ENCODE measurements around the gene PIGV.
"Not testable (repeated sequence)": the region's sequence is repeated elsewhere in the genome, so short reads cannot be mapped to it uniquely, and the experiment has no call there.

PIGV gene

GRCh38 chr1:26838474-26839338 is 51.0 kb downstream of the PIGV start:
- no peak for DNase-seq

DNA sequence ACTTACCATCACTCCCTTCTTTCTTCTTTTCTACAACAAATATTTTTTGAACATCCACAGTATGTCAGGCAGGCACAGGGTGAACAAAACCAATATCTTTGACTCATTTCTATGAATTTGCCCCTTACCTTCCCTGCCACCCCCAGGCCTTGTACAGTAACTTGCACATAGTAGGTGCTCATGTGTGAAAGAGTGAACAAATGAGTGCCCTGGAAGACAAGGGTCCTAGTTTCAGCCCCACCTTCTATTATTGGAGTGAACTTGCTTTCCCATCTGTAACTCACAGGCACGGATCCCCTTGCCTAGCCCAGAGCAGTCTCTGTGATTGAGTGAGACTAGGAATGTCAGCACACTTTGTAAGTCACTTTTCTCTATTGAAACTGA is 51.6 kb downstream of the PIGV start:
- no peak for DNase-seq

DNA sequence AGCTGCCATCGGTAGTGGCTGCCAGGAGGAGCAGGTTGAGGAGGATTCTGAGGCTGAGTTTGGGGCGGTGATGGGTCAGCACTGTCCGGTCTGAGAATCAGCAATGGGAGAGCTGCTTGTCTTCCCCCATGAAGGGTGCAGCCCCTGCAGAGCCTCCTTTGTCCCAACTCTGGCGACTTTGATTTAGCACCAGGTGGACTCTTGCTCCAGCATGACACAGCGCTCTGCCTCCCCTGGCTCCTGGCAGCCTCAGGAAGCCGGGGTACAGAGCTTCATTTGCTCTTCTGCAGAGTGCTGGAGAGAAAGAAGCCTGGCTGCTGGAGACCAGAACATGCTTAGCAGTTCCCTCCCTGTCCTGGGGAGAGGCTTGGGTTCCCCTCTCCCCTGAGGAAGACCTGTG is 52.0 kb downstream of the PIGV start:
- no peak for DNase-seq

- DNase-seq = no peak
Measured at GRCh38 chr1:26844424-26845196, 56.9 kb downstream of the PIGV start.

DNA sequence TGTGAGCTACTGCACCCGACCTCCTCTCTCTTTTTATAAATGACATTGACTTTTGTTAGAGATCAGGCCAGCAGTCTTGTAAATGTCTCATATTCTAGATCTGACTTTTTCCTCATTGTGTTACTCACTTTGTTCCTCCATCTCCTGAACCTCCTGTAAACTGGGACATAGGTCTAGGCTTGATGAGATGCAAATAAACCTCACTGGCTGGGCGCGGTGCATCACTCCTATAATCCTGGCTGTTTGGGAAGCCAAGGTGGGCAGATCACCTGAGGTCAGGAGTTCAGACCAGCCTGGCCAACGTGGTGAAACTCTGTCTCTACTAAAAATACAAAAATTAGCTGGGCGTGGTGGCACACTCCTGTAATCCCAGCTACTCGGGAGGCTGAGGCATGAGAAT is 60.1 kb downstream of the PIGV start:
- DNase-seq = not testable (repeated sequence)

Data from DMS79 treated with DMSO at 0.1 percent for 48 hours (cell line).